Measurements from ENCODE around the gene NUBP2. TPM values are rescaled to one million over a fixed set of nuclear protein-coding genes. Genes with fewer than 3 reads are reported as not detected.
A peak's percentile ranks its signal among the peaks of the same experiment; 100 is the strongest.

The NUBP2 gene
- total RNA-seq, 1 experiment from 2014 or later = 97.2 TPM

DNA sequence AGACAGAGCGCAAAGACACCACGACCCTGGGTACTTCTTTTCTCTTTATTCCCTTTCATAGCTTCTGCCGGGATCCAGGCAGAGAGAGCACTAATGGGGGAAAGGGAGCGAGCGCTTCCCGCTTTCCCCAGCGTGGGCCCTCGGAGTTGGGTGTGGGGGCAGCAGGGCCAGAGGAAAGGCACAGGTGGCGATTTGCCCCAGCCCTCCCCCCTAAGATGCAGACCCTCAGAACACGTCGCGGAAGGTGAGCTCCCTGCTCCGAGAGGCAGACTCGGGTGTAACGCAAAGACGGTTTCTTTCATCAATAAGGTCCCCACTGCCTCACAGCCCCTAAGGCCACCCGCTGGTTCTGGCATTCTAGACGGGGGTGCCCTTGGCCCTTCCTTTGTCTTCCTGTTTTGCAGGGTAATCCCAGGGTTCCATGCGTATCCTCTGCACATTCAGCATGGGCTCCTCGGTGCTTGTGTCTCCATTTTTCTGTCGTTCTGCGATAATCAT, 10.8 kb upstream of the NUBP2 start:
- no peak for DNase-seq (ENCODE audit: low read depth)

GRCh38 chr16:1772362-1772907, 10.3 kb upstream of the NUBP2 start, which contains the start of gene EME2:
TSS of gene EME2 (plus strand) at chr16:1772810. CDS start at chr16:1773228, 418 bp downstream.
- DNase-seq (ENCODE audit: low read depth) = peak; percentile 62

GRCh38 chr16:1772908-1773702, 9.7 kb upstream of the NUBP2 start, which contains the start of gene MRPS34:
TSS of gene MRPS34 (minus strand) at chr16:1773134. CDS start at chr16:1773119, 15 bp downstream.
- DNase-seq (ENCODE audit: low read depth) = peak; percentile 87

DNA sequence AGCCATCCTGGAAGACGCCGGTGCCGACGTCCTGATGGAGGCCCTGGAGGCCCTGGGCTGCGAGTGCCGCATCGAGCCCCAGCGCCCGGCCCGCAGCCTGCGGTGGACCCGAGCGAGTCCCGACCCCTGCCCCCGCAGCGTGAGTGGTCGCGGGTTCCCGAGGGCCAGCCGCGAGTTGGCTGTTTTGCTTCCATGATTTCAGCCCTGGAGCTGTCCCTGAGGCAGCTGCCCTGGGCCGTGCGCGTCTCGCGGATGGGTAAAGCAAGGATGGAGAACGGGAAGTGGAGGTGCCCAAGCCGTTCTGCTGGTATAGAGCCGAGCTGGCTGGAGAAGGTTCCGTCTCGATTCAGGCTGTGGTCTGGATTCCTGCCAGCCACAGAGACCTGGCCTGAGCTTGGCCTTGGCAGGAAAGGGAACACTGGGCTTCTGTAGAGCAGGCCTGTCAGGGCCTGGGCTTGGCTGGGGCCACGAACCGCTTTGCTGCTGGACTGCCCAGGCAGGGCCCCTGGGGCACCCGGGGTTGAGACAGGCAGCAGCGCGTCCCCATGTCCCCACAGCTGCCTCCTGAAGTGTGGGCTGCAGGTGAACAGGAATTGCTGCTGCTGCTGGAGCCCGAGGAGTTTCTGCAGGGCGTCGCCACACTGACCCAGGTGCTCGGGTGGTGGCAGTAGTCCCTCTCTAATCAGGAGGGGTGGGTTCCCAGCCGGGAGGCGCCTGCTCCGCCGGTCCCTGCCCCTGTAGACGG, 8.9 kb upstream of the NUBP2 start:
- DNase-seq (ENCODE audit: low read depth) = no peak

- no peak for DNase-seq (ENCODE audit: low read depth)
Observed at GRCh38 chr16:1774448-1774780, 8.3 kb upstream of the NUBP2 start.

- no peak for DNase-seq (ENCODE audit: low read depth)
Observed at GRCh38 chr16:1775006-1775845, 7.5 kb upstream of the NUBP2 start.

- no peak for DNase-seq (ENCODE audit: low read depth)
Observed at GRCh38 chr16:1775846-1776671, 6.7 kb upstream of the NUBP2 start.

DNA sequence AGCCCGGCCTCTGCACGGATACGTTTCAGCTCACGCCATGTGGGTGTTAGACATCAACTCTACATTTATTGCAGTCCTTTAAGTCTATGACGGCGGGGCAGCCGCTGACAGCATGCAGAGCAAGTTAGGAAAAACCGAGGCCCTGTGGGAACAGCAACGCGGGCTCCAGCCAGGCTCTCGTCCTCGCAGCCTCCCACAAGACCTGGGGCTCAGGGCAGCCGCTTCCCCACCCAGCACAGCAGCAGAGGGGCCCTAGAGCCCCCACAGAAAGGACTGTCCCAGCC, 6.1 kb upstream of the NUBP2 start:
- DNase-seq (ENCODE audit: low read depth) = no peak

GRCh38 chr16:1776991-1777374, 5.8 kb upstream of the NUBP2 start:
- DNase-seq (ENCODE audit: low read depth) = no peak

DNA sequence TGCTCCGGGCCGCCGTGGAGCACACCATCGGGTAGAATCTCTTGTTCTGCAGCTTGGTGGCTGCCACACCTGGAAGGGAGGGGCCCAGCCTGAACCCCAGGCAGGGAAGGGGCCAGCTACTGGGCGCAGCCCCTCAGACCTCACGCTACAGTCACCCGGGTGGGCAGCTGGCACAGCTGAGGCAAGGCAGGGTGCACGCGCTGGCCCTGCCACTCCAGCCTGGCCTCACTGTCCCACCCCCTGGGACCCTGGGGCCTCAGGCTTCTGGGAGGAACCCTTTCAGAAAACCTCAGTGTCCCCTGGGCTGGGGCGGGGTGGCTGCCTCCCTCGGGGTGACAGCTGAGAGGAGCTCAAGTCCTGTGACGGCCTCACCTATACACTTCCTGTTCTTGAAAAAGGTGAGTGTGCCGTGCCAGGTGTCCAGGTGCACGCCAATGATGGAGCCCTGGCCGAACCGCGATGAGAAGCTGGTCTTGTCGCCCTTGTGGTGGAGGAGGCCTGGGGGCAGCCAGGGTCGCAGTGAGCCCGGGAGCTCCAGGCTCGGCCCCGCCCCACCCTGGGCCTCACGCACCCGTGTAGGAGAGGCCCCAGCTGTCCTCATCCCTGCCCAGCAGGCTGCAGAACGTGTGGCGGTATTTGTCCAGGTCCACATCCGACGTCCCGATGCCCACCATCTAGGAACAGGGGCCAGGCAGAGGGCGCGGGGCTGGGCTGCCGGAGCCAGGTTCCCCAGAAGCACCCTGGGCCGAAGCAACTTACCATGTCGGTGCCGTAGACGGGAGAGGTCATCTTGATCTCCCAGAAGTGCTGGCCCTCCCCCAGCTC, 5.2 kb upstream of the NUBP2 start:
- DNase-seq (ENCODE audit: low read depth) = no peak

DNA sequence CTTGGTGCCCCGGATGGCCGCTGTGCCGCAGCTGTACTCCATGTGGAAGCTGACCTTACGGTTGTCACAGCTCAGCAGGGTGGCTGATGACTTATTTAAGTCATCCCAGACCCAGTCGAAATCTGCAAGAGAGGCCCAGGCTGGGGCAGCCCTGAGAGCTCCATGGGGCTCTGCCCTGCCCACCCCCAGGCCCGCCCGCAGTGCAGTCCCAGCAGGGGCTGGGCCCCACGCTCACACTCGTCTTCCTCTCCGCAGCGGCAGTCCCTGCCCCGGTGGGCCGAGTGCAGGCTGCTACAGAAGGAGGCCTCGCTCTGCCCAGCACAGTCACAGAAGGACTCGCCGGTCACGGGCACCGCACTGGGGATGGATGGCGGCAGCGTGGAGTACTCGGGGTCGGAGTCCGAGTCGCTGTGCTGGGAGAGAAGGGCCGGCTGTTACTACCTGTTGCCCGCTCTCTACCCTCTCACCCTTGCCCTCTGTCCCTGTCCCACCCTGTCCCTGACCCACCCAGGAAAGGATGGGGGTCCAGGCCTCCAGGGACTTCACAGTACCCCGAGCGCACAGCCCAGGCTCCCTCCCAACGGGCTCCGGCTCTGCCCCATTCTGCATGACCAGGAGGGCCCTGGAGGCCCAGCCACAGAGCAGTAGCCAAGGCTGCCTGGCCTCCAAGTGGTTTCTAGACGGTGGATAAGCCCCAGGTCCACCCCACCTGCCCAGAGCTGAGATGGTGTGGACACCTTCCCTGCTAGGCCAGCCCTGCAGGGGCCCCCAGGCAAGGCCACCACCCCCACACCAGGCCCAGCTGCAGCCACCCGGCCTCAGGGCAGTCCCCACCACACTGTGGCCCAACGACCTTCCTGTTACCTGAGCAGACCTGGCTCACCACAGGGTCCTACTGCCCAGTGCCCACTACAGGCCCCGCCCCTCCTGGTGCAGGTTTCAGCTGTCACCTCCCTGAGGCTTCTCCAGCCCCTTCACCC, 4.3 kb upstream of the NUBP2 start:
- DNase-seq (ENCODE audit: low read depth) = no peak

DNA sequence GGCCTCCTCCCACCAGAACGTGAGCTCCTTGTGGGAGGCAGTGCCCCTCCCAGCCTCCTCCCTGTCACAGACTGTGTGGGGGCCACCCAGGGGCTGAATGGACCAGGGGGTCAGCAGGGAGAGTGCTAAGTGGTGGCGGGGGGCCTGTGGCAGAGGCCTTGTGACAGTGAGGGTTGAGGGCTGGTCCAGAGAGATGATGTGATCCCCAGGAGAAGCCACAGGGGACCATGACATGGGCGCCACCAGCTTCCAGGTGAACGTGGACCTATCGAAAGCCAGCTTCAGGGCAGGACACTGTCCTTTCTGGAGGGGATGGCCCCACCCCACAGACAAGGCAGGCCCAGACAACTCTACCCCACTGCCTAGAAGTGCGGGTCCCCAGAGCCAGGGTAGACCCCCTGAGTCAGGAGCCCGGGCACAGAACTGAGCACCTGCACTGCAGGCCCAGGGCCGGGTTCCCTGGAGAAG, 3.5 kb upstream of the NUBP2 start:
- DNase-seq (ENCODE audit: low read depth) = no peak

GRCh38 chr16:1779741-1780676, 2.8 kb upstream of the NUBP2 start:
- no peak for DNase-seq (ENCODE audit: low read depth)

DNA sequence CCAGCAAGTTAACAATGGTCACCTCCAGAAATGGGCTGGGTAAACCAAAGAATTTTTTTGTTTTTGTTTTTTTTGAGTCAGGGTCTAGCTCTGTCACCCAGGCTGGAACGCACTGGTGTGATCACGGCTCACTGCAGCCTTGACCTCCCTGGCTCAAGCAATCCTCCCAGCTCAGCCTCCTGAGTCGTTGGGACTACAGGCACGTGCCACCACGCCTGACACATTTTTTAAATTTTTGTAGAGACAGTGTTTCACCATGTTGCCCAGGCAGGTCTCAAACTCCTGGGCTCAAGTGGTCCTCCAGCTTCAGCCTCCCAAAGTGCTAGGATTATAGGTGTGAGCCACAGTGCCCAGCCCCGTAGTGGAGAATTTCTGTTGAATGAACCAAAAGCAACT, 2.1 kb upstream of the NUBP2 start:
- DNase-seq (ENCODE audit: low read depth) = no peak

DNA sequence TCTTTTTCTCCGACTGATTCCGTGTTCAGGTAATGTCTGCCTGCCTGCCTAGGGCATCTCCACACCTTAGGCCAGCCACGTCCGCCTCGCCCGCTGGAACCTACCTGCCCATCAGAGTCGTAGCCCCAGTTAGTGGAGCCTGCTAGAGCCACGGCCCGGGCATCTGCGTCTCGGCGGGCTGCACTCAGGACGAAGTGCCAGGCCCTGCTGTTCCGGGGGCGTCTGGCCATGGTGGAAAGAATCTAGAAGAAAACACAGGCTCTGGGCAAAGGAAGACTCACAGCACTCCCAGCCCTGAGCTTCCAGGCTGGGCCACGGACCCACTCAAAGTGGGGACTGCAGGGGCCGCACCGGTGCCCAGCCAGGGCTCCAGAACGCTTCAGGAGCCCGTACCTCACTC, 1.5 kb upstream of the NUBP2 start:
- DNase-seq (ENCODE audit: low read depth) = no peak

DNA sequence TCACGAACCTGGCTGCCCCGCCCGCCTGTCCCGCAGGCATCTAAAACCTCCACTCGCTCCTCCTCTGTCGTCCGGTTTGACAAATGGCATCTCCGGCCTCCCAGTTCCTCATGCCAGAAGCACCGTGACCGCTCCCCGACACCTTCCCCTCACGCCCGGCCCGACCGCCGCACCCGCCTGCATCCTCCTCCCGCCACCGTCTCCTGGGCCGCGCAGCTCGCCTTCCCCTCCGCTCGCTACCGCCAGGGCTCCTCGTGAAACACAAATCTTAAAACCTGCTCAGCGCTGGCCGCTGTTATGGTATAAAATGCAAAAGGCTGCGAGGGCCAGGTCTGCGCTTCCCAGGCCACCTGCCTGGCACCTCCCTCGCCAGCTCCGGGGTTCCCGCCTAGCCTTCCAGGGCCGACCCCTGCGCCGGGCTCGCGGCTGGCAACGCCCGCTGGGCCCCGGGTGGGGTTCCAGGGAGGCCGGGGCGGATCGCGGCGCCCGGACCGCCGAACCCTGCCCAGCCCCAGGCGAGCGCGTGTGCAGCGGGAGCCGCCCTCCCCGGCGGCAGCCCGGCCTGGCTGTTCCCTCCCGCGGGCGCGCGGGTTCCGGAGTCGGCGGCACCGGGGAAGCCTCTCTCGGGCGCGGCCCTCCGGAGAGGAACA, 877 bp upstream of the NUBP2 start:
- DNase-seq (ENCODE audit: low read depth) = peak; percentile 27
